ENCODE measurements around the gene MMP13.
"Not testable (repeated sequence)": the region's sequence is repeated elsewhere in the genome, so short reads cannot be mapped to it uniquely, and the experiment has no call there.

The MMP13 gene

DNA sequence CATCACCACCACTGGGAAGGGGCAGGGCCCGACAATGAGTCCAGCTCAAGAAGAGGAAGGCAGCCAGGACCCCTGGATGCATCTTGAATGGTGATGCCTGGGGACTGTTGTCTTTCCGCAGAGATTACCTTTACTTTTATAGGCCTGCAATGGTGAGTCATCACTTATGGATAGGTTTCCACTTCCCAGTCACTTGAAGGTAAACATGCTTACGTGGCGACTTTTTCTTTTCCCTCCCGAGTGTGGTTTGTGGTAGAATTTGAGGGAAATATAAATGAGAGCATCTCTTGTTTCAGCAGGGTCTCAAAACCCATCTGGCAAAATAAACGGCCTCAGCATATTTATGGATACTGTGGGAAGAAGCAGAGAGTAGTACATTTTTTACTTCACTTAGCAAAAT, at the start of gene MMP13:
Gene MMP13 (minus strand): TSS at position 109 of the 400 bp plus-strand sequence. CDS start 27 bp downstream, at position 82.
- DNase-seq, result no peak

DNA sequence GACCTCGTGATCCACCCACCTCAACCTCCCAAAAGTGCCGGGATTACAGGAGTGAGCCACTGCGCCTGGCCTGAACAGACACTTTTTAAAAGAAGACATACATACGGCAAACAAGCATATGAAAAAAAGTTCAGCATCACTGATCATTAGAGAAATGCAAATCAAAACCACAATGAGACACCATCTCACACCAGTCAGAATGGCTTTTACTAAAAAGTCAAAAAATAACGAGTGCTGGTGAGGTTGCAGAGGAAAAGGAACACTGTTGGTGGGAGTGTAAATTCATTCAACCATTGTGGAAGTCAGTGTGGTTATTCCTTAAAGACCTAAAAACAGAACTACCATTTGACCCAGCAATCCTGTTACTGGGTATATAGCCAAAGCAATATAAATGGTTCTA, 48.7 kb upstream of the MMP13 start:
- not testable (repeated sequence) for DNase-seq

DNA sequence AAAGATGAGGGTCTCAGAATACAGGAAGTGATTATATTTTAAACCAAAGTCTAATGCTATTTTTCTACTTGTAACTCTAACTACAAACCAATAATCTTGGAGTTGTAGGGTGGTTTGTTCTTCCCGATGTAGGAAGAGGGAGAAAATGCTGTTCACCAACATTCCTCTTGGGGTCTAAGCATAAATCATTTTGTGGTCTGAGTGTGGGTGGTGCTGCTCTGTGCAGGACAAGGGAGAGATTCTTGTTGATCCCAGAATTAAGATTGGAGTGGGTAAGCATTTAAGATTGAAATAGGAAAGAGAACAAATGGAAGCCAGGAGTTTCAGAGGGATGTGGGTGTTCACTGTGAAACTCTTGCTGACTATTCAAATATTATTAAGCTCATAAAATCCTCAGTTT, 38.6 kb upstream of the MMP13 start:
- no peak for DNase-seq

DNA sequence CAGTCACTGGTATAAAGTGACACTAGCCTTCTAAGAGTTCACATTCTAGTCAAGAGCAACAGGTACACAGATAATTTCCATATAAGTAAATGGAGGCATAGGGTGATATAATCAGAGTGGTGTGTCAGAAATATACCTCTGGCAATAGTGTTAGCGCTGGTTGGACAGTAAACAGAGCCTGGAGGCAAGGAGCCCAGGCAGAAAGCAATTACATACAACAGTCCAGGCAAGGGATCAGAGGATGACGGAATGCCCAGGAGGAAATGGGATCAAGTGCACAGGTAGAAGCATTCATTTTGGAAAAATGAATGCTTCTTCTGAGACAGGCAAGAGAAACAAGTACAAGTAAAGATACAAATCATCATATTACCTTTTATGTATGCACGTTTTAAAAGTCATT, 36.2 kb upstream of the MMP13 start:
- no peak for DNase-seq

DNA sequence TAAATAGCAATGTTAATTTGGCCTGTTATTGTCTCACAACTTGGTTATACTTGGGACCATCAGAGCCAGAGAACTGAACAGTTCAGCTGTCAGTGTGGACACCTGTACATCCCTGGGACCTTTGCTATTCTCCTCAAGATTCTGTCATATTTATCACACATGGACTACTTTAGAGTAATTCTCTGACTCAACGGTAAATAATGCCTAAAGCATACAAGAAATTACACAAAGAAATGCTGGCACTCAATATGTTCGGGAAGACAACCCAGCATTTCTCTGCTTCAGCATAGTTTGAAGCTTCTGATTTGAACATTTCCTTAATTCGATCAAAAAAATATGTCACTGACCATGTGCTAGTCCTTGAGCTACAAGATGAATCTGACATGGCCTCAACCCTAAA, 34.6 kb upstream of the MMP13 start:
- no peak for DNase-seq

DNA sequence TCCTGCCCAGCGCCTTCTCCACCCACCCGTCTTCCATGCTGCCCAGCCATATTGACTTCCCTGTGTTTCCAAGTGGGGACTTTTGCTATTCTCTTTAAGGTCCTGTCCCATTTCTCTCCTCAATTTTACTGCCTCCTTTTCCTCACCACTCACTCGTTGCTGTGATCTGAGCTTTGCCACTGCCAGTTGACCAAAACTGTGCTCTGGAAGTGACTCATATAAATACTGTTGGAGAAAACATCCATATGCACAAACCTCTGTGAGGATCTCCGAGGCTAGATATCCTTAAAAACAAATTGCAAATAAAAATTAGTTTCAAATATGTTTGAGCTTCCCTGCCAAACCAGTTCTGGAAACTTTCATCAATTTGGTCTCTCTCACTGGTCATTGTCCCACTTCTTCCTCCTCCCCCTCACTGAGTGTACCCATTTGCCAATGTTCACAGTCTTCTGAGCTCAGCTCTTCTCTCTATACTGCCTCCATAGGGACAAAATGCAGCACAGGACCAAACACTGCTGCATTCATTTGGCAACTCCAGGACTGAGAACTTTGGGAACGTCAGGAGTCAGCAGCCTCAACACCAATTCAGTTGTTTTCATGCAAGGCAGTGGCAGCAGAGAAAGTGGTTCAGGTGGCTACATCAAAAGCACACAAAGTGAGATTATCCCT, 34.0 kb upstream of the MMP13 start:
- DNase-seq, result no peak

DNA sequence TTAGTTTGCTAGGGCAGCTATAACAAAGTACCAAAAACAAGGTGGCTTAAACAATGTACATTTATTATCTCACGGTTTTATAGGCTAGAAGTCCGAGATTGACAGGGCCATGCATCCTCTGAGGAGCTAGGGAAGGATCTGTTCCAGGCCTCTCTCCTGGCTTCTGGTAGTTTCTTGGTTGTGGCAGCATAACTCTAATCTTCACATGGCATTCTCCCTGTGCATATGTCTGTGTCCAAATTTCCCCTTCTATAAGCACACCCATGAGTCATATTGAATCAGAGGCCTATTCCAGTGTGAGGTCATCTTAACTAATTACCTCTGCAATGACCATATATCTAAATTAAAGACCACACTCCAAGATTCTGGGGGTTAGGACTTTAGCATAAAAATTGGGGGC, 31.3 kb upstream of the MMP13 start:
- DNase-seq, result no peak

DNA sequence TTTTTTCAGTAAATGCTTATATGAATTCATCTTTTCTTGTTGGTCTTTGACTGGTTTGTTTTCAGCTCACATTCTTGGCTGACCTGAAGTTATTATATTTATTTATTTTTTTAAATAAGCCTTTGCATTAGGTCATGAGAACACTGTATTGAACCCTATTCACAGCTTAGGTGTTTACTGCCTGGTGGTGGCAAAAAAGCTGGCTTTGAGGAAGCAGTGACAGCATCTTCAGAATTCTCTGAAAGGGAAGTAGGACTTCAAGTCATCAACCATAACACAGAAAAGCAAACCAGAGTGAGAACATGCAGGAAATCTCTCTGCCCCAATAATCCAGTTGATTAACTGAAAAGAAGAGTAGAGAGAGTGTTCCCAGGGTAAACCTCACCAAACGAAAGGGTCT, 30.3 kb upstream of the MMP13 start:
- DNase-seq, result no peak

DNA sequence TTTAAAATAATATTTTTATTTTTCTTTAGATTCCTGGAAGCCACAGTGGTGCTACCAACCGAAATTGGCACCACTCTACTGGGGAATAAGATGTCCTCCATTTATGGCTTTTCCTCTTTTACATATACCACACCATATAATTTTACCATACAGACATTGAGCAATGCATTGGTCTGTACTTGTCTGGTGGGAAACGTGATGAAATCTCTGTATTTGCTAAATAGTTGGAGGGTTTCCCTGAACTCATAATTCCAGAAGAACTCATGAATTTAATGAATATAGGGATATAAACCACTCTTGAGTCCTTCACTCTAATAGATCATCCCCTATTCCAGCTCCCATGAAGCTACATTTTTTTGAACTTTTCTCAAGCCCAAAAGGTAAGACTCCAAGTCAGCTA, 28.0 kb upstream of the MMP13 start:
- no peak for DNase-seq

DNA sequence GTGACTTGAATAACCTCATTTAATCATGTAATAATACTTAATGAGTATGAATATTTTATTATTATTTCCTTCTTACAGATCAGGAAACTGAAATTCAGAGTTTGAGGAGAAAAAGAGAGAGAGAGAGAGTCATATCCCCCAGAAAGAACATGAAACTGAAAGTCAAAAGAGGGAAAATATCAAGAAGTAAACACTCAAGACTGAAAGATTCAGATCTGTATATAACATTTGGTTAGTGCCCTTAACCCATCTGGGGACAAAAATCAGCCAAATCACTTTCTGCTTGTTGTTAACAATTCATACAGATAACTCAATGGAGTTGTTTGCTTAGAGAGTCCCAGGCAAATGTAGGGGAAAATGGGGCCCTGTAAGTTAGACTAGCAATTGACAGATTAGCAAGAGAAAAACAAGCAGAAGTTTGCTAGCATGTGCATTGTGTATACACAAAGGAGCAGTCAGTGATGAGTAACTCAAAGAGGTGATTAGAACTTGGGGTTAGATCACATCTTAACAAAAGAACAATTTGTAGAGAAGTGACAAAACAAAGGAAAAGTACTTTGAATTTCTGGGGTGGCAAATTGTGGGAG, 25.9 kb upstream of the MMP13 start:
- no peak for DNase-seq

DNA sequence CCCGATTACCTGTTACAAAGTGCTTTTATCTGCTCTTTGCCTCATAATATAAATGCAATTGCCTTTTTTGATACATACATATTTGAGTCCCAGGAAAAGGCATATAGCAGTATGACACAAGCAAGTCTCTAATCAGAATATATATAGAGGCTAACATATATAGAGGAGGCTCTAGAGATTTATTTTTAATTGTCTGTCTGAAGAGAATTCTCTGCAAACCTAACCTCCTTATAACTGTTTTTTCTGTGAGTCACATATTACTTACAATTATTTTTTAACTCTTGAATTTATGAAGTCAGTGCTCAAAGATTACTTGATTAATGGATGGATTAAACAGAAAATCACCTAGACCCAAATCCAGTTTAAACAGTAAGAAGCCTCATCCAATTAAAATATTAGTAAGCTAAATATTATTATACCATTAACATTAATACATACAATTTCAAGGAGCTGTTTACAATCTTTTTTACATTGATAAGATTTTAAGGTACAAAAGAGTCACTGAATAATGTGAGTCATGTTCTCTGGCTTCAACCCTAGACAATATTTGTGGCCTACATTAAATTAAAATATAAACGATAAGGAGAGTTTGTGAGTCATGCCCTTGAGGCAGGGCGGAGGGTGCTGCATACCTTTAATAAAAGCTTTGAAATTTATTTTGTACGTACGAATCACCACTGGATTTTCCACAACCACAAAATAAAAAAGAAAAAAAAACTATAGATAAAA, 19.2 kb upstream of the MMP13 start:
- DNase-seq, result no peak

DNA sequence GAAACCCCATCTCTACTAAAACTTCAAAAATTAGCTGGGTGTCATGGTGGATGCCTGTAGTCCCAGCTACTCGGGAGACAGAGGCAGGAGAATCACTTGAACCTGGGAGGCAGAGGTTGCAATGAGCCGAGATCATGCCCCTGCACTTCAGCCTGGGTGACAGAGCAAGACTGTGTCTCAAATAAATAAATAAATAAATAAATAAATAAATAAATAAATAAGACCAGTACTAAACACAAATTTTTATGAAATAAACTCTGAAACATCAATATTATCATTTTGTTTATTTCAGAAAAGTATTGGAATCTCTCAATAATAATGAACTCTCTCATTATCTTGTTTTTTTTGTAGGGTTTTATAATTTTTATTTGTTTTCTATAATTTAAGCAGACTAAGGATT, 18.2 kb upstream of the MMP13 start:
- DNase-seq, result not testable (repeated sequence)

DNA sequence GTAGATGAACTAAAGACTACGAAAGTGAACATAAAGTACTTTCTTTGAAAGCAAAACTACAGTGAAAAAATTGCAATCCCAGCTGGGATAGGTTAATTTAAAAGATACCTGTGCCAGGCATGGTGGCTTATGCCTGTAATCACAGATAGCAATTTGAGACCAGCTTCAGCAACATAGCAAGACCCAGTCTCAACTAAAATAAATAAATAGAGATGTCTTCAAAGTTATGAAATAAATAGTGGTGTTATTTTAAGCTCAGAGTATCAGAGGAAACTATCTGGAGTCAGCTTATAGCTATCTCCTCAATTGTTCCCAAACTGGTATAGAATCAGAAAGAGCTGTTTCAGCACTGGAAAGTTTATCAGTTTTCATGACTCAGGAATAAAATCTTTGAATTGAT, 17.3 kb upstream of the MMP13 start:
- DNase-seq, result no peak

DNA sequence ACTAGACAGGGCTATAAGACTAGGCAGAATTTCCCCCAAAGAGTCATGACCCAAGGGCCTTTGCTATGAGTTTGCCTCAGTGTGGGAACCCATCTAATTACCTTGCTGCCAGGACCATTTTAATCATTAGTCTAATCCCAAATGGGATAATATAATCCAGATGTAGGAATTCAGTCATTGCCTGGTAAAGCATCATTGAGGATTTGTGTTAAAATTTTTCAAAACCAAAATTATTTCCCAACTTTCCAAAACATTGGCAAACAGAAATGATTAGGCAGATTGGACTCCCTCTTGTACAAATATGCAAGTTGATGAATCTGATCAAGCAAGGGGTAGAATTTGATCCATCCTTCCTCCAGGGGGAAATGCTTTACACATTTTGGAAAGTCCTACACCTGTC, 16.2 kb upstream of the MMP13 start:
- DNase-seq, result no peak

DNA sequence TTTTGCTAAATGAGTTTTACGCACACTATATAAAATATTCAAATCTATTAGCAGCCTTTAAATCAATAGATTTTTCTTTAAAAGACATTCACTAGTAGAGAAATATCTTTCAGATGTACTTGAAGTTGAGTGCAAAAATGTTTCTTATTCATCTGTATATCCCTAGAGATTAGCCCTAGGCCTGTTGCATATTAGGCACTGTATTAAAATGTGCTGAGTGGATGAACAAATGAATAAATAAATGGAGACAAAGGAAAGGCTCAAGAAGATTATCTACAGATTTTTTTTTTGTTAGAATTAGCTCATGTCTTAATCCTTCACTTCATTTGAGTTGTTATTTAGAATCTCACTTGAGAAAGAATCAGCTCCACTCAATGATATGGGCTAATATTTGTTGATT, 12.0 kb upstream of the MMP13 start:
- DNase-seq, result no peak

DNA sequence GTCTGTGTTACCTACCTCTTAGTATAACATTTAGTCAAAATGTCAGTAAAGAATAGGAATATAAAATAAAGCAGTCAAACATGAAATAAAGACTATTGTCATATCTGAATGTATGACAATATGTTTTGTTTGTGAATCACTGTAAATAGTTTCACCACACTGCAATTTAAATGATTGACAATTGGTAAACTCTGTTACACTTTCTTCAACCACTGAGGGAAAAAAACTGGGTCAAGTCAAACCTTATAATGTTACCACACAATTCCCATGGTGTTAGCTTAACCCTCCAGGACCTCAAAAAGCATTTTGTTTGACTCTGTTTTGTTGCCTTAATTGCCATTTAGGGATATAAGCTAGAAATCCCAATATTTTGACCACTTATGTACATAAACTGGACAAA, 10.5 kb upstream of the MMP13 start:
- DNase-seq, result no peak

DNA sequence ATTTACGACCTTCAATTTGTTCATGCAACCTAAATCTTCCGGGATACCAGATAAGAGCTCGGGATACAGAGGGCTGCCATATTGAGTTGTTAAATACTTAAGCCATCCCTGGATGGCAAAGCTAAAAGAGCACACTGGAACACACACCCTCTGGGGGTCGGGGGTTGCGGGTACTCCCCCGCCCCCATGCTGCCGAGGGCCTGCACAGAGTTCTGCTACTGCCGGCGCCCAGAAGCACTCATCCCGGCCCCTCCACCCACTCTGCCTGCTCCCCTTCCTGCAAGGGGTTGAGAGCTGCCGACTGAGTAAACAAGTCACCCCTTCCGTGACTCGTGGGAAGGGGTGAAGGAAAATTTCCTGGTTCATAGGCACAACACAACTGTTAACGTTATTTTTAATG, 9.3 kb upstream of the MMP13 start:
- DNase-seq, result no peak

DNA sequence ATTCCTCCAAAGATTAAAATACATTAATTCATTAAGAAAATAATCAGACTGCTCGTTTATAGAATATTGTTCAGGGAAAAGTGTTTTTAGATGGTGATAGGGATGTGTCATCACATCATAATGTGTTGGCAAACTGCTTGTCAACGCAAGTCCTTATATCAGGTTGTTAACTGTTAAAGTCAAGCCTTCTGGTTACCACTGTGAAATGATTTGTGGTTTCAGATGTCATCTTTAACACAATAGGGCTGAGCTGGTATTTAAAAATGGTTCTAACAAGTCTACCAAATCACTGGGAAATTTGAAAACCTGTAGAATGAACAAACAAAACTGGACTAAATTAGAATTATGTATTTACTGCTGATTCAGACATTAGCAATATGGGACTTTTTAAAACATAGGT, 2.4 kb upstream of the MMP13 start:
- DNase-seq, result no peak

DNA sequence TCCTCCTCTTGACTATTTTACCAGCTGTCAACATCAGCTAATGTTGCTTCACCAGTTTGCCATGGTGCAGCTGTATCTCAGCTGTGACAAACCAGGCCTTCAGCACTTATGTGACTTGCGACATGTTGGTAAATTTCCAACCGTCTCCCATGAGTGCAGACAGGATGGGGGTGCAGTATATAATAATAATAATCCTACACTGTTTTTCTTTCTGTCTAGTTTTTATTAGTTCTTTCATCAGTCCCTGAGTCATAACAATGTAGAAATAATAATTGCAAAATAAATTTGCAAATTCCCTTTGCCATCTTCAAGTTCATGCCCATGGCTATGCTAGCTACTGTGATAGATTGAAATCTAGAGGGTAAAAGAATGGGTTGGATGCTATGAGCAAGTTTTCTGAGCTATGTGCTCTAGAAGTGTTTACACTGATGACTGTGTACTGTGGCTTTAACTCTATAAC, 4.9 kb downstream of the MMP13 start:
- DNase-seq, result no peak

DNA sequence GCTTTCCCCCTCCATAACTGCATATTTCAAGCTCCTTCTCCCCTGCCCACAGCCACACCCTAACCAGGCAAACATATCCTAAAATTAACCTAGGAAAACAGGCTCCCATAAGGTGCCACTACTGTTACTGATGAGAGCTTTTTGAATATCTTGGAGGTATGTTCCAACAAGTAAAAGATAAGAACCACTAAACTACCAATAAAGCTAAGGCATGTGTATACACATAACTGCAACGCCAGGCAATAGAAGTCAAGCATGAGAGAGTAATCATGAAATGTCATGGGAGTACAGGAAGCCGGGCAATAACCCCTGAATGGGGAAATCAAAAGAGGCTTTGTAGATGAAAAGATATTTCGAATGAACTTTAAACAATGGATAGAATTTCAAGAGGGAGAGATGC, 9.3 kb downstream of the MMP13 start:
- no peak for DNase-seq

DNA sequence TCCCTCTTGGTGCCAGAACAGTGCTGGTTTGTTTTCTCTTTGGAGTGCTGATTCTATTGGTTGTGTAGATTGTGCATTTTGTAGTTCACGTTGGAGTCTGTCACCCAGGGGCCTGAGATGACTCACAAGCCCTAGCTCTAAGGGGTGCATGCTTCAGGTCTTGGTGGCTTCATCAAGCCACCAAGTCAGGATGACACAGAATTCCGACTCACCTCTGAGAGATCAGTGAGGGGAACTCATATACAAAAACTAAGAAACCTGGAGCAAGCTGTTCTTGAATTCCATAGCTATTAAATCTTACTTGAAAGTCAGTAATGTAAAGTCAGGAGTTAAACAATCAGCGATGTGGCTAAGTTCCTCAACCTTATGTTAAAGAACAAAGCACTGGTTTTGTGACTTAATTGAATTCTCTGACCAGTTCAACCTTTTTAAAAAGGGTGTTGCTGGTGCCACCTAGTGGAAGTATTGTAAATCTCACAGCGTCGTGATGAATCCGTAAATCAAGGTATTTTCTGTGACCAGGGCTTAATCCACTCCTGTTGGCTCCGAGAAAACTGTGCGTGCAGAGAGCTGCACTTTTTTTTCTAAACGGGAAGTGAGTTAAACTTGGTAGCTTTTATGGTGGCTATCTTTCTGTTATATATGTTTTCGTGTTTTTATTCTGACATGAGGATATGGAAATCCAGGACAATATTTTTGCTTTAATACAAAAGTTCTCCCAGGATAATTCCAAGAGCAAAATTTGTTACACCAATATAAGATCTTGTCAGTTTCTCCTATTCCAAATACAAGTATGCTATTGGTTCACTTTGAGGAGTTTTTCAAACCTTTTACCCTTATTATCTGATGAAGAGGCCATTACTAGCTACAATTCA, 14.6 kb downstream of the MMP13 start:
- no peak for DNase-seq

DNA sequence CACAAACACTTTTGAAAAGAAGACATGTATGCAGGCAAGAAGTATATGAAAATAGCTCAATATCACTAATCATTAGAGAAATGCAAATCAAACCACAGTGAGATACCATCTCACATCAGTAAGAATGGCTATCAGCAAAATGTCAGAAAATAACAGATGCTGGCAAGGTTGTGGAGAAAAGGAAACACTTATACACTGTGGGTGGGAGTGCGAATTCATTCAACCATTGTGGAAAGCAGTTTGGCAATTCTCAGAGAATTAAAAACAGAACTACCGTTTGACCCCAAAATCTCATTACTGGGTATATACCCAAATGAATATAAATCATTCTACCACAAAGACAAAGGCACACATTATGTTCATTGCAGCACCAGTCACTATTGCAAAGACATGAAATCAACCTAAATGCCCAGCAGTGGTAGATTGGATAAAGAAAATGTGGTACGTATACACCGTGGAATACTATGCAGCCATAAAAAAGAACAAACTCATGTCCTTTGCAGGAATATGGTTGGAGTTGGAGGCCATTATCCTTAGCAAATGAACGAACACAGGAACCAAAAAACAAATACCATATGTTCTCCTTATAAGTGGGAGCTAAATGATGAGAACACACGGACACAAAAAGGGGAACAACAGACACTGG, 18.5 kb downstream of the MMP13 start:
- DNase-seq, result no peak

DNA sequence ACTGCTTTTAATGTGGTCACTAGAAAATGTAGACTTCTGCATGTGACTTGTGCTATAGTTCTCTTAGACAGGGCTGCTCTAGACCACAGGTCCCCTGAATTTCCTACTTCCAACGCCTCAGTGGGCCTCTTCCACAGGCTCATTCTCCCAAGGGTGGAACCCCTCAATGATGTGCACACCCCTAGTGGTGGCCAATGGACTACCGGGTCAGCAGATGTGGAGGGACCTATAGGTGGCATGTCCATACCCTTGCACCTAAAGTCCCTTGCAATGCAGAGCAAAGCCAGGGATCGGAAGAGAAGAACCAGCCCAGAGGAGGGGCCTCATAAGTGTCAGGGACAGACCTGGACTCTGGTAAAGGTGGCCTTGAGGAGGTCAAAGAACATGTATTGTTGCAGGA, 20.0 kb downstream of the MMP13 start:
- DNase-seq, result no peak

All from right forelimb (tissue), 1 donor.